ENCODE data around the gene BBS9.

DNA sequence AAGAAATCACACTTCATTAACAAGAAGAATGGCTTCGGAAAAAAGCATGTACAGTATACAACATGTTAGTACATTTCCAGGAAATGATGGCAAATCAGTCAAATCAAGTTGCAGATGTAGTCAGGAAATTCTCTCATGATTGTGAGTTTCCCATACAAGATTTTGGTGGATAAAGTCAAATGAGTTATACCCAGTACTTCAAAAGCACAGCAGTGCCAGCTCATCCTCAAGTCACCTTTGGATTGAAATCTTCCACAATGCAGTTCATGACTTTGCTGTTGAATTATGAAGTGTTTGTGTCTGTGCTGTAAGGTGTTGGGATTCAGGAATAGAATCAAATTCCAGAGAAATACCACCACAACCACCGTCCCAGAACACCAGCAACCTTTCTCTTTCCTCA is 474.7 kb downstream of the BBS9 start:
- TF ChIP-seq, protein P1, sequence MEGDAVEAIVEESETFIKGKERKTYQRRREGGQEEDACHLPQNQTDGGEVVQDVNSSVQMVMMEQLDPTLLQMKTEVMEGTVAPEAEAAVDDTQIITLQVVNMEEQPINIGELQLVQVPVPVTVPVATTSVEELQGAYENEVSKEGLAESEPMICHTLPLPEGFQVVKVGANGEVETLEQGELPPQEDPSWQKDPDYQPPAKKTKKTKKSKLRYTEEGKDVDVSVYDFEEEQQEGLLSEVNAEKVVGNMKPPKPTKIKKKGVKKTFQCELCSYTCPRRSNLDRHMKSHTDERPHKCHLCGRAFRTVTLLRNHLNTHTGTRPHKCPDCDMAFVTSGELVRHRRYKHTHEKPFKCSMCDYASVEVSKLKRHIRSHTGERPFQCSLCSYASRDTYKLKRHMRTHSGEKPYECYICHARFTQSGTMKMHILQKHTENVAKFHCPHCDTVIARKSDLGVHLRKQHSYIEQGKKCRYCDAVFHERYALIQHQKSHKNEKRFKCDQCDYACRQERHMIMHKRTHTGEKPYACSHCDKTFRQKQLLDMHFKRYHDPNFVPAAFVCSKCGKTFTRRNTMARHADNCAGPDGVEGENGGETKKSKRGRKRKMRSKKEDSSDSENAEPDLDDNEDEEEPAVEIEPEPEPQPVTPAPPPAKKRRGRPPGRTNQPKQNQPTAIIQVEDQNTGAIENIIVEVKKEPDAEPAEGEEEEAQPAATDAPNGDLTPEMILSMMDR (IDR thresholded peaks at IDR 0.05; ENCODE audit: extremely low read depth in 1 of 2, insufficient read depth in 1 of 2, low read depth in 1 of 2, low read length in 2 of 2) = no peak
- TF ChIP-seq MYC (IDR thresholded peaks at IDR 0.05; ENCODE audit: low read depth, low read length) (no peak), POLR2A (IDR thresholded peaks at IDR 0.05; ENCODE audit: low read depth, low read length) (no peak), EZH2 (IDR thresholded peaks at IDR 0.05; ENCODE audit: borderline replicate concordance, low read depth, low read length, severe bottlenecking) (no peak)

Data from endothelial cell of umbilical vein (primary cell).